ENCODE measurements around the gene SHISAL2A.

GRCh38 chr1:52697795-52698674 is 65.1 kb downstream of the SHISAL2A start, which contains the start of gene COA7:
- TF ChIP-seq GATA2 (IDR thresholded peaks at IDR 0.05; ENCODE audit: low read depth, low read length), result no peak
- TF ChIP-seq GATA3 (IDR thresholded peaks at IDR 0.05; ENCODE audit: low read depth, low read length), result no peak
